GM18517 (cell line): ENCODE measurements around the gene SCGB1C1.
"Not testable (repeated sequence)": the region's sequence is repeated elsewhere in the genome, so short reads cannot be mapped to it uniquely, and the experiment has no call there.

Experiments used
- ATAC-seq: cut with Tn5 transposase; IDR thresholded peaks from one replicate; pipeline ENCODE4 v1.9.1; 2021; ENCODE audit warnings: mild to moderate bottlenecking, moderate library complexity; ENCODE audit not compliant: unreplicated experiment

The SCGB1C1 gene

GRCh38 chr11:236774-237767 lies 44.2 kb downstream of the SCGB1C1 start, which contains the start of gene PSMD13:
TSS of gene PSMD13 (plus strand) at chr11:236976. CDS start at chr11:237050, 74 bp downstream.
- ATAC-seq: peak; percentile 67

- not testable (repeated sequence) for ATAC-seq
Measured at GRCh38 chr11:238346-238745, 45.5 kb downstream of the SCGB1C1 start.

- no peak for ATAC-seq
Measured at GRCh38 chr11:240315-240714, 47.4 kb downstream of the SCGB1C1 start.

GRCh38 chr11:241634-242033 lies 48.8 kb downstream of the SCGB1C1 start:
- ATAC-seq: no peak
